HepG2 (cell line): ENCODE measurements around the gene CEBPB. TPM values are rescaled to one million over a fixed set of nuclear protein-coding genes. Genes with fewer than 3 reads are reported as not detected.
A peak's percentile ranks its signal among the peaks of the same experiment; 100 is the strongest.

Experiments used
- FOXA3 ChIP-seq: IDR thresholded peaks from 2 replicates; pipeline ENCODE4 v1.6.1; 2016; ENCODE audit warnings: missing genetic modification reagents, missing compliant biosample characterization
- LCORL ChIP-seq, 2 experiments: fragments of 450-650 bp in 1 of 2; sonication (generic) in 1 of 2; formaldehyde crosslinking in 1 of 2; IDR thresholded peaks; 2 replicates each; pipeline versions ENCODE4 v1.5.0 to v1.6.1; 2017 to 2020; ENCODE audit warnings: antibody characterized with exemption in 1 of 2, missing genetic modification reagents in 1 of 2
- NFKBIZ ChIP-seq: IDR thresholded peaks from 2 replicates; pipeline ENCODE4 v1.6.1; 2018; ENCODE audit warnings: missing genetic modification reagents, missing compliant biosample characterization
- NR2F1 ChIP-seq, 2 experiments: fragments of 450-650 bp in 1 of 2; formaldehyde crosslinking in 1 of 2; IDR thresholded peaks; 2 replicates each; pipeline versions ENCODE4 v1.5.0 to v1.6.1; 2016 to 2020; ENCODE audit warnings: mild to moderate bottlenecking in 1 of 2, missing compliant biosample characterization in 1 of 2, missing genetic modification reagents in 1 of 2, moderate library complexity in 1 of 2
- RXRA ChIP-seq: sonication (generic); formaldehyde crosslinking; IDR thresholded peaks from 2 replicates; pipeline ENCODE4 v1.5.1; 2020; ENCODE audit warnings: missing genetic modification reagents
- RXRB ChIP-seq: IDR thresholded peaks from 2 replicates; pipeline ENCODE4 v1.6.1; 2016; ENCODE audit warnings: borderline replicate concordance, missing genetic modification reagents, missing compliant biosample characterization
- SALL1 ChIP-seq: sonication (generic); formaldehyde crosslinking; IDR thresholded peaks from 2 replicates; pipeline ENCODE4 v1.8.0; 2022; ENCODE audit warnings: mild to moderate bottlenecking, missing genetic modification reagents
- SAP130 ChIP-seq: IDR thresholded peaks from 2 replicates; pipeline ENCODE4 v1.6.1; 2016; ENCODE audit warnings: low read depth
- TCF7 ChIP-seq: sonication (generic); IDR thresholded peaks from 2 replicates; pipeline ENCODE4 v1.6.1; 2016; ENCODE audit warnings: antibody characterized with exemption, low read depth
- ZNF343 ChIP-seq: sonication (generic); formaldehyde crosslinking; IDR thresholded peaks from 2 replicates; pipeline ENCODE4 v1.4.0; 2020; ENCODE audit warnings: mild to moderate bottlenecking, missing genetic modification reagents
- ZNF350 ChIP-seq: sonication (generic); formaldehyde crosslinking; IDR thresholded peaks from 2 replicates; pipeline ENCODE4 v1.4.0; 2020; ENCODE audit warnings: mild to moderate bottlenecking, low read depth, missing genetic modification reagents, borderline replicate concordance
- ZNF678 ChIP-seq: sonication (generic); formaldehyde crosslinking; IDR thresholded peaks from 2 replicates; pipeline ENCODE4 v1.4.0; 2020; ENCODE audit warnings: mild to moderate bottlenecking, missing genetic modification reagents
- ZNF883 ChIP-seq: sonication (generic); formaldehyde crosslinking; IDR thresholded peaks from 2 replicates; pipeline ENCODE4 v1.5.1; 2020; ENCODE audit warnings: mild to moderate bottlenecking, missing genetic modification reagents; ENCODE audit errors: not compliant biosample characterization
- ZSCAN20 ChIP-seq: sonication (generic); formaldehyde crosslinking; IDR thresholded peaks from 2 replicates; pipeline ENCODE4 v1.4.0; 2020; ENCODE audit warnings: missing genetic modification reagents, mild to moderate bottlenecking, borderline replicate concordance
- polyA plus RNA-seq, 8 experiments: library from polyadenylated mRNA; depleted of rRNA in 3 of 8; stranded (reverse) in 7 of 8; unstranded in 1 of 8; fragments of >200 nt; fragmentation: Illumina TruSeq in 4 of 8; extraction: Trizol in 4 of 8; gene quantifications; 2 replicates each; pipeline versions ENCODE4 v1.2.1 to v1.2.3, GENCODE V29; 2011 to 2016; ENCODE audit warnings: low read depth in 4 of 8, missing spikeins in 1 of 8, mixed read lengths in 1 of 8; ENCODE audit not compliant: insufficient read depth in 1 of 8
- total RNA-seq, 5 experiments: library from RNA; depleted of rRNA; stranded (reverse); fragments of >200 nt; fragmentation: Illumina TruSeq; extraction: Trizol; gene quantifications; 2 replicates each; pipeline ENCODE4 v1.2.3, GENCODE V29; 2016; ENCODE audit warnings: low read depth in 1 of 5
- TF ChIP-seq, protein P1 (sequence below): IDR thresholded peaks from 2 replicates; pipeline ENCODE4 v1.6.1; 2016; ENCODE audit warnings: mild to moderate bottlenecking
- TF ChIP-seq, protein P2 (sequence below): sonication (generic); formaldehyde crosslinking; IDR thresholded peaks from 2 replicates; pipeline ENCODE4 v1.5.1; 2020; ENCODE audit warnings: mild to moderate bottlenecking, missing genetic modification reagents, moderate library complexity
- TF ChIP-seq, protein P3 (sequence below): IDR thresholded peaks from 2 replicates; pipeline ENCODE4 v1.6.1; 2016; ENCODE audit warnings: missing genetic modification reagents, missing compliant biosample characterization
- TF ChIP-seq, protein P4 (sequence below): sonication (generic); formaldehyde crosslinking; IDR thresholded peaks from 2 replicates; pipeline ENCODE4 v1.4.0; 2020; ENCODE audit warnings: missing genetic modification reagents

The CEBPB gene
- total and polyA plus RNA-seq, 2 of the 13 experiments (the other 11 are each of a cell fraction or from before 2014, with no cell fraction given): 18.5 to 28.2 TPM

DNA sequence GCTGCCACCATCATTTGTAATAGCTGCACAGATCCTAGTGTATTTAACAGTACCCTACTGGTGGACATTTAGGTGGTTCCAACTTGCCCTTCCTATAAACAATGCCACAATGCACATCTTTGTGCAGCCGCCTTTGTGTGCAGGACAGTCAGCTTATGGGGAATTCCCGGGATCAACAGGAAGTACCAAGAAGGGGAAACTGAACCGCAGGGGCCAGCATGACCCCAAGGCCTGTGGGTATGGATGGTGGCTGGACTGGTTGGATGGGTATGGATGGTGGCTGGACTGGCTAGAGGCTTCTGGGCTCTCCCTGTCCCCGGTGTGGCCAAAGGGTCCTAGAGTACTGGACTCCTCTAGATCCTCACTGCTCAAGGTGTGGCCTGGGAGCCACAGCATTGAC, 46.7 kb downstream of the CEBPB start (continued):
- 0 out of 2 replicates have a peak, but pooled peaks have one; percentile 11 for TF ChIP-seq TCF7
- no peak for TF ChIP-seq ZNF883 (CRISPR knock-in tag)
- TF ChIP-seq, protein P1, sequence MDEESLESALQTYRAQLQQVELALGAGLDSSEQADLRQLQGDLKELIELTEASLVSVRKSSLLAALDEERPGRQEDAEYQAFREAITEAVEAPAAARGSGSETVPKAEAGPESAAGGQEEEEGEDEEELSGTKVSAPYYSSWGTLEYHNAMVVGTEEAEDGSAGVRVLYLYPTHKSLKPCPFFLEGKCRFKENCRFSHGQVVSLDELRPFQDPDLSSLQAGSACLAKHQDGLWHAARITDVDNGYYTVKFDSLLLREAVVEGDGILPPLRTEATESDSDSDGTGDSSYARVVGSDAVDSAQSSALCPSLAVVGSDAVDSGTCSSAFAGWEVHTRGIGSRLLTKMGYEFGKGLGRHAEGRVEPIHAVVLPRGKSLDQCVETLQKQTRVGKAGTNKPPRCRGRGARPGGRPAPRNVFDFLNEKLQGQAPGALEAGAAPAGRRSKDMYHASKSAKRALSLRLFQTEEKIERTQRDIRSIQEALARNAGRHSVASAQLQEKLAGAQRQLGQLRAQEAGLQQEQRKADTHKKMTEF (CRISPR knock-in tag): peak; percentile 41; the same call in 1 of the 2 replicates
- TF ChIP-seq RXRB (CRISPR knock-in tag): peak; percentile 39; the same call in 1 of the 2 replicates
- peak; percentile 75; the same call in 1 of the 2 replicates for TF ChIP-seq NFKBIZ
- no peak for TF ChIP-seq ZNF343 (CRISPR knock-in tag)
- peak; percentile 25; the same call in 1 of the 2 replicates for TF ChIP-seq RXRA (CRISPR knock-in tag)
- TF ChIP-seq ZSCAN20 (CRISPR knock-in tag): no peak
- TF ChIP-seq, protein P2, sequence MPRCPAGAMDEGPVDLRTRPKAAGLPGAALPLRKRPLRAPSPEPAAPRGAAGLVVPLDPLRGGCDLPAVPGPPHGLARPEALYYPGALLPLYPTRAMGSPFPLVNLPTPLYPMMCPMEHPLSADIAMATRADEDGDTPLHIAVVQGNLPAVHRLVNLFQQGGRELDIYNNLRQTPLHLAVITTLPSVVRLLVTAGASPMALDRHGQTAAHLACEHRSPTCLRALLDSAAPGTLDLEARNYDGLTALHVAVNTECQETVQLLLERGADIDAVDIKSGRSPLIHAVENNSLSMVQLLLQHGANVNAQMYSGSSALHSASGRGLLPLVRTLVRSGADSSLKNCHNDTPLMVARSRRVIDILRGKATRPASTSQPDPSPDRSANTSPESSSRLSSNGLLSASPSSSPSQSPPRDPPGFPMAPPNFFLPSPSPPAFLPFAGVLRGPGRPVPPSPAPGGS (CRISPR knock-in tag): peak; percentile 93; the same call in 1 of the 2 replicates
- TF ChIP-seq, protein P3, sequence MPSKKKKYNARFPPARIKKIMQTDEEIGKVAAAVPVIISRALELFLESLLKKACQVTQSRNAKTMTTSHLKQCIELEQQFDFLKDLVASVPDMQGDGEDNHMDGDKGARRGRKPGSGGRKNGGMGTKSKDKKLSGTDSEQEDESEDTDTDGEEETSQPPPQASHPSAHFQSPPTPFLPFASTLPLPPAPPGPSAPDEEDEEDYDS (CRISPR knock-in tag): peak; percentile 32; the same call in 1 of the 2 replicates
- TF ChIP-seq NR2F1 (CRISPR knock-in tag; IDR thresholded peaks at IDR 0.05): 0 out of 4 replicates have a peak, but pooled peaks of 1 of the 2 experiments have one; percentile 14
- TF ChIP-seq ZNF350 (CRISPR knock-in tag): 0 out of 2 replicates have a peak, but pooled peaks have one; percentile 43
- peak; percentile 70 for TF ChIP-seq SAP130
- no peak for TF ChIP-seq LCORL (IDR thresholded peaks at IDR 0.05)
- peak; percentile 39; the same call in 1 of the 2 replicates for TF ChIP-seq LCORL (CRISPR knock-in tag; IDR thresholded peaks at IDR 0.05)
- TF ChIP-seq SALL1: peak; percentile 55; the same call in 1 of the 2 replicates
- no peak for TF ChIP-seq ZNF678 (CRISPR knock-in tag)
- TF ChIP-seq FOXA3 (CRISPR knock-in tag): peak; percentile 43; the same call in 1 of the 2 replicates
- TF ChIP-seq, protein P4, sequence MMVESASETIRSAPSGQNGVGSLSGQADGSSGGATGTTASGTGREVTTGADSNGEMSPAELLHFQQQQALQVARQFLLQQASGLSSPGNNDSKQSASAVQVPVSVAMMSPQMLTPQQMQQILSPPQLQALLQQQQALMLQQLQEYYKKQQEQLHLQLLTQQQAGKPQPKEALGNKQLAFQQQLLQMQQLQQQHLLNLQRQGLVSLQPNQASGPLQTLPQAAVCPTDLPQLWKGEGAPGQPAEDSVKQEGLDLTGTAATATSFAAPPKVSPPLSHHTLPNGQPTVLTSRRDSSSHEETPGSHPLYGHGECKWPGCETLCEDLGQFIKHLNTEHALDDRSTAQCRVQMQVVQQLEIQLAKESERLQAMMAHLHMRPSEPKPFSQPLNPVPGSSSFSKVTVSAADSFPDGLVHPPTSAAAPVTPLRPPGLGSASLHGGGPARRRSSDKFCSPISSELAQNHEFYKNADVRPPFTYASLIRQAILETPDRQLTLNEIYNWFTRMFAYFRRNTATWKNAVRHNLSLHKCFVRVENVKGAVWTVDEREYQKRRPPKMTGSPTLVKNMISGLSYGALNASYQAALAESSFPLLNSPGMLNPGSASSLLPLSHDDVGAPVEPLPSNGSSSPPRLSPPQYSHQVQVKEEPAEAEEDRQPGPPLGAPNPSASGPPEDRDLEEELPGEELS (CRISPR knock-in tag): peak; percentile 73
